Measurements from ENCODE around the gene ROR1.

DNA sequence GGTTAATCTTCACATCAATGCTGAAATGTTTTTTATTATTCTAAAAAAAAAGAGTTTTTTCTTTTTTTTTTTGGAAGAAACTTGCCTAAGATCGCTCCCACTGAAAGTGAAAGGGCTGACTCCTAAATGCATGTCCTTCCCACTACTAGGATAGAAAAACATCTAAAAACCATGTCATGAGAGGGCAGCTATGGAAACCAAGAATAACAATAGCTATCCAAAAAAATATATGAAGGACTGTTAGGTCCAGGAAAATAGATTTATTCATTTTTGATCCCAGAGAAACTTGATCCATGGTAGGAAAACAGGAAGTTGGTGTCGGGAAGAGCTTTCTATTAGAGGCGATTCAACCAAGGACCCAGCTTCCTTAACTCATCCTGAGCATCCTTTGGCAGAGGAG is 23.1 kb upstream of the ROR1 start:
- TF ChIP-seq, protein P1, sequence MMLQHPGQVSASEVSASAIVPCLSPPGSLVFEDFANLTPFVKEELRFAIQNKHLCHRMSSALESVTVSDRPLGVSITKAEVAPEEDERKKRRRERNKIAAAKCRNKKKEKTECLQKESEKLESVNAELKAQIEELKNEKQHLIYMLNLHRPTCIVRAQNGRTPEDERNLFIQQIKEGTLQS (IDR thresholded peaks at IDR 0.05) = no peak
- no peak for TF ChIP-seq POLR2AphosphoS5 (IDR thresholded peaks at IDR 0.05; ENCODE audit: low read depth, low read length)
- no peak for TF ChIP-seq YY1 (IDR thresholded peaks at IDR 0.05; ENCODE audit: extremely low read depth, insufficient replicate concordance, low read depth, low read length)
- TF ChIP-seq, protein P2, sequence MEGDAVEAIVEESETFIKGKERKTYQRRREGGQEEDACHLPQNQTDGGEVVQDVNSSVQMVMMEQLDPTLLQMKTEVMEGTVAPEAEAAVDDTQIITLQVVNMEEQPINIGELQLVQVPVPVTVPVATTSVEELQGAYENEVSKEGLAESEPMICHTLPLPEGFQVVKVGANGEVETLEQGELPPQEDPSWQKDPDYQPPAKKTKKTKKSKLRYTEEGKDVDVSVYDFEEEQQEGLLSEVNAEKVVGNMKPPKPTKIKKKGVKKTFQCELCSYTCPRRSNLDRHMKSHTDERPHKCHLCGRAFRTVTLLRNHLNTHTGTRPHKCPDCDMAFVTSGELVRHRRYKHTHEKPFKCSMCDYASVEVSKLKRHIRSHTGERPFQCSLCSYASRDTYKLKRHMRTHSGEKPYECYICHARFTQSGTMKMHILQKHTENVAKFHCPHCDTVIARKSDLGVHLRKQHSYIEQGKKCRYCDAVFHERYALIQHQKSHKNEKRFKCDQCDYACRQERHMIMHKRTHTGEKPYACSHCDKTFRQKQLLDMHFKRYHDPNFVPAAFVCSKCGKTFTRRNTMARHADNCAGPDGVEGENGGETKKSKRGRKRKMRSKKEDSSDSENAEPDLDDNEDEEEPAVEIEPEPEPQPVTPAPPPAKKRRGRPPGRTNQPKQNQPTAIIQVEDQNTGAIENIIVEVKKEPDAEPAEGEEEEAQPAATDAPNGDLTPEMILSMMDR (IDR thresholded peaks at IDR 0.05 in 2 of 3, conservative IDR thresholded peaks at IDR 0.05 in 1 of 3; ENCODE audit: borderline replicate concordance in 1 of 3, insufficient read depth in 1 of 3, low read depth in 2 of 3, low read length in 2 of 3) = no peak
- no peak for TF ChIP-seq RAD21 (IDR thresholded peaks at IDR 0.05; ENCODE audit: low read depth)
- TF ChIP-seq JUND (IDR thresholded peaks at IDR 0.05) = no peak
- TF ChIP-seq, protein P3, sequence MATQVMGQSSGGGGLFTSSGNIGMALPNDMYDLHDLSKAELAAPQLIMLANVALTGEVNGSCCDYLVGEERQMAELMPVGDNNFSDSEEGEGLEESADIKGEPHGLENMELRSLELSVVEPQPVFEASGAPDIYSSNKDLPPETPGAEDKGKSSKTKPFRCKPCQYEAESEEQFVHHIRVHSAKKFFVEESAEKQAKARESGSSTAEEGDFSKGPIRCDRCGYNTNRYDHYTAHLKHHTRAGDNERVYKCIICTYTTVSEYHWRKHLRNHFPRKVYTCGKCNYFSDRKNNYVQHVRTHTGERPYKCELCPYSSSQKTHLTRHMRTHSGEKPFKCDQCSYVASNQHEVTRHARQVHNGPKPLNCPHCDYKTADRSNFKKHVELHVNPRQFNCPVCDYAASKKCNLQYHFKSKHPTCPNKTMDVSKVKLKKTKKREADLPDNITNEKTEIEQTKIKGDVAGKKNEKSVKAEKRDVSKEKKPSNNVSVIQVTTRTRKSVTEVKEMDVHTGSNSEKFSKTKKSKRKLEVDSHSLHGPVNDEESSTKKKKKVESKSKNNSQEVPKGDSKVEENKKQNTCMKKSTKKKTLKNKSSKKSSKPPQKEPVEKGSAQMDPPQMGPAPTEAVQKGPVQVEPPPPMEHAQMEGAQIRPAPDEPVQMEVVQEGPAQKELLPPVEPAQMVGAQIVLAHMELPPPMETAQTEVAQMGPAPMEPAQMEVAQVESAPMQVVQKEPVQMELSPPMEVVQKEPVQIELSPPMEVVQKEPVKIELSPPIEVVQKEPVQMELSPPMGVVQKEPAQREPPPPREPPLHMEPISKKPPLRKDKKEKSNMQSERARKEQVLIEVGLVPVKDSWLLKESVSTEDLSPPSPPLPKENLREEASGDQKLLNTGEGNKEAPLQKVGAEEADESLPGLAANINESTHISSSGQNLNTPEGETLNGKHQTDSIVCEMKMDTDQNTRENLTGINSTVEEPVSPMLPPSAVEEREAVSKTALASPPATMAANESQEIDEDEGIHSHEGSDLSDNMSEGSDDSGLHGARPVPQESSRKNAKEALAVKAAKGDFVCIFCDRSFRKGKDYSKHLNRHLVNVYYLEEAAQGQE (IDR thresholded peaks at IDR 0.05; ENCODE audit: low read depth) = no peak

Measured in HCT116 (cell line).